PC-3 (cell line): ENCODE results near the gene ADGRD1.

Source experiments
- EZH2phosphoT487 ChIP-seq: fragments of 300-600 bp; sonication (generic); IDR thresholded peaks from 2 replicates; pipeline ENCODE4 v1.6.1; 2018; ENCODE audit warnings: mild to moderate bottlenecking, antibody characterized with exemption, low read length, borderline replicate concordance
- TF ChIP-seq, protein P1 (sequence below): fragments of 300-600 bp; sonication (generic); conservative IDR thresholded peaks from 2 replicates; pipeline ENCODE4 v1.5.1; 2017; ENCODE audit warnings: antibody characterized with exemption, low read depth, mild to moderate bottlenecking, low read length

DNA sequence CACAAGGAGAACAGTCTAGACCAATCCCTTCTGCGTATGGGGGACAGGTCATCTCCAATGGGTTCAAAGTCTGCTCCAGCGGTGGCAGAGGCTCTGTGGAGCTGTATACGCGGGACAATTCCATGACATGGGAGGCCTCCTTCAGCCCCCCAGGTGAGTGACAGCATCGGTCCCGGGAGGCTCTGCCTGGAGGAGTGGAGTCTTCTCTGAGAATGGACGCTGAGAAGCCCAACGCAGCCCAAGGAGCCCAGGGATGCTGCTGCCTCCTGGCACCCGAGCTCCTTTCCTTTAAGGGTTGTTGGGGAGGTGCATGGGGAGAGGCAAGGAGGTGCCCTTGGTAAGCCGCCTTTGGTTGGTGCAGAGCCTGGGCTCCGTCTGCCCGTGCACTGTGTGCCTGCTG is 28.2 kb downstream of the ADGRD1 start:
- TF ChIP-seq, protein P1, sequence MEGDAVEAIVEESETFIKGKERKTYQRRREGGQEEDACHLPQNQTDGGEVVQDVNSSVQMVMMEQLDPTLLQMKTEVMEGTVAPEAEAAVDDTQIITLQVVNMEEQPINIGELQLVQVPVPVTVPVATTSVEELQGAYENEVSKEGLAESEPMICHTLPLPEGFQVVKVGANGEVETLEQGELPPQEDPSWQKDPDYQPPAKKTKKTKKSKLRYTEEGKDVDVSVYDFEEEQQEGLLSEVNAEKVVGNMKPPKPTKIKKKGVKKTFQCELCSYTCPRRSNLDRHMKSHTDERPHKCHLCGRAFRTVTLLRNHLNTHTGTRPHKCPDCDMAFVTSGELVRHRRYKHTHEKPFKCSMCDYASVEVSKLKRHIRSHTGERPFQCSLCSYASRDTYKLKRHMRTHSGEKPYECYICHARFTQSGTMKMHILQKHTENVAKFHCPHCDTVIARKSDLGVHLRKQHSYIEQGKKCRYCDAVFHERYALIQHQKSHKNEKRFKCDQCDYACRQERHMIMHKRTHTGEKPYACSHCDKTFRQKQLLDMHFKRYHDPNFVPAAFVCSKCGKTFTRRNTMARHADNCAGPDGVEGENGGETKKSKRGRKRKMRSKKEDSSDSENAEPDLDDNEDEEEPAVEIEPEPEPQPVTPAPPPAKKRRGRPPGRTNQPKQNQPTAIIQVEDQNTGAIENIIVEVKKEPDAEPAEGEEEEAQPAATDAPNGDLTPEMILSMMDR = no peak
- no peak for TF ChIP-seq EZH2phosphoT487
